MM.1S (cell line): ENCODE results near the gene NOPCHAP1.

Experiments
- DNase-seq: peaks from one replicate; pipeline ENCODE4 v3.0.0-alpha.2; 2015
- H2AFZ ChIP-seq: fragments of 300-600 bp; sonication (generic); 2 replicates; pipeline ENCODE4 v1.6.0; 2016; ENCODE audit warnings: antibody characterized with exemption, low read length
- H3F3A ChIP-seq: fragments of 300-600 bp; sonication (generic); 2 replicates; pipeline ENCODE4 v1.6.1; 2016; ENCODE audit warnings: mild to moderate bottlenecking, antibody characterized with exemption, low read length, moderate library complexity, mixed read lengths; ENCODE audit not compliant: insufficient read depth
- H3K27ac ChIP-seq: fragments of 300-600 bp; sonication (generic); 2 replicates; pipeline ENCODE4 v1.5.1; 2016; ENCODE audit warnings: mild to moderate bottlenecking, low read length
- H3K27me3 ChIP-seq: fragments of 300-600 bp; sonication (generic); replicated peaks from 2 replicates; pipeline ENCODE4 v1.6.0; 2016; ENCODE audit warnings: low read length; ENCODE audit not compliant: insufficient read depth
- H3K36me3 ChIP-seq: fragments of 300-600 bp; sonication (generic); replicated peaks from 2 replicates; pipeline ENCODE4 v1.6.1; 2016; ENCODE audit warnings: mild to moderate bottlenecking, low read length, mixed read lengths; ENCODE audit not compliant: insufficient read depth
- H3K4me1 ChIP-seq: fragments of 300-600 bp; sonication (generic); 2 replicates; pipeline ENCODE4 v1.6.1; 2016; ENCODE audit warnings: low read length, mixed read lengths
- H3K4me2 ChIP-seq: fragments of 300-600 bp; sonication (generic); 2 replicates; pipeline ENCODE4 v1.6.0; 2016; ENCODE audit warnings: low read depth, low read length
- H3K4me3 ChIP-seq: fragments of 300-600 bp; sonication (generic); 2 replicates; pipeline ENCODE4 v1.5.1; 2016; ENCODE audit warnings: low read length, mixed read lengths
- H3K79me2 ChIP-seq: fragments of 300-600 bp; sonication (generic); 2 replicates; pipeline ENCODE4 v1.6.1; 2016; ENCODE audit warnings: mixed run types, low read length, mixed read lengths
- H3K9ac ChIP-seq: fragments of 300-600 bp; sonication (generic); 2 replicates; pipeline ENCODE4 v1.6.1; 2016; ENCODE audit warnings: low read length, mixed read lengths
- H3K9me2 ChIP-seq: fragments of 300-600 bp; sonication (generic); replicated peaks from 2 replicates; pipeline ENCODE4 v1.6.1; 2016; ENCODE audit warnings: mild to moderate bottlenecking, low read length, mixed read lengths; ENCODE audit not compliant: insufficient read depth
- H3K9me3 ChIP-seq: fragments of 300-600 bp; sonication (generic); replicated peaks from 2 replicates; pipeline ENCODE4 v1.6.1; 2016; ENCODE audit warnings: mild to moderate bottlenecking, low read length, mixed read lengths; ENCODE audit not compliant: insufficient read depth
- H4K20me1 ChIP-seq: fragments of 300-600 bp; sonication (generic); 2 replicates; pipeline ENCODE4 v1.6.1; 2016; ENCODE audit warnings: mild to moderate bottlenecking, low read length, moderate library complexity, mixed read lengths; ENCODE audit not compliant: insufficient read depth
- EZH2 ChIP-seq: fragments of 300-600 bp; sonication (generic); optimal IDR thresholded peaks from 2 replicates; pipeline ENCODE3; 2017; ENCODE audit warnings: low read depth, mild to moderate bottlenecking, antibody characterized with exemption, low read length, mixed read lengths
- EZH2phosphoT487 ChIP-seq: fragments of 300-600 bp; sonication (generic); IDR thresholded peaks from 2 replicates; pipeline ENCODE4 v1.6.1; 2018; ENCODE audit warnings: antibody characterized with exemption, low read length
- TF ChIP-seq, protein P1 (sequence below): fragments of 300-600 bp; sonication (generic); IDR thresholded peaks from 2 replicates; pipeline ENCODE4 v1.5.1; 2016; ENCODE audit warnings: antibody characterized with exemption, low read length, mixed read lengths

The NOPCHAP1 gene

DNA sequence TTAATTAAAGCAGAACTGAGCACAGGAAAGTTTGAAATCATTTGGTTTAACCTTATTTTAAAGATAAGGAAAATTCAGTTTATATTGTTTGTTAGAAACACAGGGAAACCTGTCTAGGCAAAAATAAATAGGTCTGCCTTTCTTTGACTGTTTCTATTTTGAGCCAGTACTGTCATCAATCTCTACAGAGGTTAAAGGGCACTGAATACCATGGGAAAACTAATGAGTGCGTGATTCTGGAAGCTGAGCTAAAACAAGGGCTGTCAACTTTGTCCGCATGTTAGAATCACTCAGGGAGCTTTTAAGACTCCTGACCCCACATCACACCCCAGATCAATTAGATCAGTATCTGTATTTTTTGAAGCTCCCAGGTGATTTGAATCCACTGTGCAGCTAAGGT lies 38.8 kb downstream of the NOPCHAP1 start:
- Histone ChIP-seq H3K4me2 (no peak overlapping the region), H3K9ac (no peak overlapping the region), H3K27me3 (no peaks in the 10 kb centered on the region), H3K9me2 (no peaks in the 10 kb centered on the region), H4K20me1 (no peaks in the 10 kb centered on the region), H3K4me3 (no peak overlapping the region), H3F3A (no peaks in the 10 kb centered on the region), H3K36me3 (no peaks in the 10 kb centered on the region), H3K9me3 (no peaks in the 10 kb centered on the region), H3K79me2 (no peaks in the 10 kb centered on the region), H3K4me1 (peaks cover 11% of the 10 kb centered on the region), H2AFZ (no peak overlapping the region), H3K27ac (no peak overlapping the region)
- DNase-seq, result no peak
- TF ChIP-seq EZH2 (no peak), EZH2phosphoT487 (no peak)
- TF ChIP-seq, protein P1, sequence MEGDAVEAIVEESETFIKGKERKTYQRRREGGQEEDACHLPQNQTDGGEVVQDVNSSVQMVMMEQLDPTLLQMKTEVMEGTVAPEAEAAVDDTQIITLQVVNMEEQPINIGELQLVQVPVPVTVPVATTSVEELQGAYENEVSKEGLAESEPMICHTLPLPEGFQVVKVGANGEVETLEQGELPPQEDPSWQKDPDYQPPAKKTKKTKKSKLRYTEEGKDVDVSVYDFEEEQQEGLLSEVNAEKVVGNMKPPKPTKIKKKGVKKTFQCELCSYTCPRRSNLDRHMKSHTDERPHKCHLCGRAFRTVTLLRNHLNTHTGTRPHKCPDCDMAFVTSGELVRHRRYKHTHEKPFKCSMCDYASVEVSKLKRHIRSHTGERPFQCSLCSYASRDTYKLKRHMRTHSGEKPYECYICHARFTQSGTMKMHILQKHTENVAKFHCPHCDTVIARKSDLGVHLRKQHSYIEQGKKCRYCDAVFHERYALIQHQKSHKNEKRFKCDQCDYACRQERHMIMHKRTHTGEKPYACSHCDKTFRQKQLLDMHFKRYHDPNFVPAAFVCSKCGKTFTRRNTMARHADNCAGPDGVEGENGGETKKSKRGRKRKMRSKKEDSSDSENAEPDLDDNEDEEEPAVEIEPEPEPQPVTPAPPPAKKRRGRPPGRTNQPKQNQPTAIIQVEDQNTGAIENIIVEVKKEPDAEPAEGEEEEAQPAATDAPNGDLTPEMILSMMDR, result no peak

DNA sequence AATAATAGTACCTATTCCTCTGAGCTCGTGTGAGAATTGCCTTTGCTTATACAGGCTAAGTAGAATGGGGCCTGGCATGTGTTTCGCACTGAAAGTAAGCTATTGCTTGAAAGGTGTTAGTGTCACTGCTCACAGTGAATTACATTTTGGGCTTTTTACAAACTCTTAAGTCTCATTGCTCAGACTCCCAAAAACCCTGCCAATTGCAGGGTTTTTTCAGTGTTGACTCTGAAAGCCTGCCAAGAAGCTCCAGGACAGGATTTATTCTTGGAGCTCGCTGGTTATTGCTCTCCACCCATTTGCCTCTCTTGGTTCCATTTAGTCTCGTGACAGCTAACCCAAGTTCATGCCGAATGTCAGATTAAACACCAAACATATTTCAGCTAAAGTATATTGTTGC lies 39.8 kb downstream of the NOPCHAP1 start:
- H3K4me3 ChIP-seq, result no peak overlapping the region
- H3K4me1 ChIP-seq, result peaks cover 21% of the 10 kb centered on the region
- H3K4me2 ChIP-seq, result no peak overlapping the region
- H4K20me1 ChIP-seq, result no peaks in the 10 kb centered on the region
- H2AFZ ChIP-seq, result no peak overlapping the region
- no peaks in the 10 kb centered on the region for H3K9me3 ChIP-seq
- H3K27me3 ChIP-seq, result no peaks in the 10 kb centered on the region
- TF ChIP-seq EZH2phosphoT487 (no peak), EZH2 (no peak)
- TF ChIP-seq, protein P1, result no peak
- peaks cover 4% of the 10 kb centered on the region; the same call in 1 of the 2 replicates for H3F3A ChIP-seq
- no peaks in the 10 kb centered on the region for H3K36me3 ChIP-seq
- no peak for DNase-seq
- no peaks in the 10 kb centered on the region for H3K9me2 ChIP-seq
- H3K79me2 ChIP-seq, result no peaks in the 10 kb centered on the region
- no peak overlapping the region for H3K27ac ChIP-seq
- no peak overlapping the region for H3K9ac ChIP-seq

DNA sequence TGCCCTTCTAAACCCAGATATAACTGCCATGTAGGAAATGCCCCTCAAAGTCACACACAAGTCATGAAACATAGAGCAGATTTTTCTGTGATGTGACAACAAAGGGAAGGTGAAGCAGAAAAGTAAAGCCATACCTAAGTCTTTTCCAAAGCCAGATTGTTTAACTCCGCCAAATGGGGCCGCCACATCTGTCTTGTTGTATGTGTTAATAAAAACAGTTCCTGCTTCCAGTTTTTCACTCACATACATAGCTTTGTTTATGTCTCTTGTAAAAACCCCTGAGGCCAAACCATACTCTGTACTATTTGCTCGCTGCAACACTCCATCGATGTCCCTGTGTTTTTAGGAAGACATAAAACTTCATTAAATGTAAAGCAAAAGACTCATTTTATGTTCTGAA lies 40.3 kb downstream of the NOPCHAP1 start:
- Histone ChIP-seq H3K4me1 (peaks cover 23% of the 10 kb centered on the region), H3F3A (peaks cover 9% of the 10 kb centered on the region), H3K27me3 (no peaks in the 10 kb centered on the region), H3K36me3 (no peaks in the 10 kb centered on the region), H2AFZ (no peak overlapping the region), H3K27ac (no peak overlapping the region), H3K4me3 (no peak overlapping the region), H3K4me2 (no peak overlapping the region), H4K20me1 (no peaks in the 10 kb centered on the region), H3K79me2 (no peaks in the 10 kb centered on the region), H3K9ac (no peak overlapping the region), H3K9me2 (no peaks in the 10 kb centered on the region), H3K9me3 (no peaks in the 10 kb centered on the region)
- TF ChIP-seq, protein P1, result no peak
- TF ChIP-seq EZH2, result no peak
- no peak for TF ChIP-seq EZH2phosphoT487
- no peak for DNase-seq
